Endothelial cell of umbilical vein (primary cell): ENCODE data around the gene RD3L. TPM values are rescaled to one million over a fixed set of nuclear protein-coding genes. Genes with fewer than 3 reads are reported as not detected.

Source experiments
- BruUV-seq: library from RNA; stranded (reverse); fragments of 400-500 nt; replicated peaks from 2 replicates; lab custom pipeline; 2021; lab: Mats Ljungman, UMichigan
- CTCF ChIA-PET: fragments of 300-600, 350-600 bp; sonication (Branson Sonifier 250); formaldehyde crosslinking; loops from one replicate; lab custom pipeline; 2021; ENCODE audit warnings: antibody characterized with exemption, inconsistent platforms; lab: Charles Lee
- POLR2A ChIA-PET: fragments of 300-600, 350-600 bp; sonication (Branson Sonifier 250); formaldehyde crosslinking; loops from one replicate; lab custom pipeline; 2021; ENCODE audit warnings: antibody characterized with exemption, inconsistent platforms; lab: Charles Lee
- DNase-seq: peaks from one replicate; pipeline ENCODE4 v3.0.0-alpha.2; 2011; ENCODE audit warnings: low read depth, low spot score
- FAIRE-seq: peaks from 2 replicates; lab custom pipeline; 2011; peaks lifted over from hg19 to GRCh38; lab: Jason Lieb, UNC
- H2AFZ ChIP-seq: 2 replicates; pipeline ENCODE4 v1.6.0; 2012; ENCODE audit warnings: low read depth, low read length, control low read depth, inconsistent platforms
- H3K27ac ChIP-seq: 2 replicates; pipeline ENCODE4 v1.5.1; 2011; ENCODE audit warnings: low read depth, mild to moderate bottlenecking, control low read depth, low read length, moderate library complexity; ENCODE audit not compliant: insufficient read depth
- H3K27me3 ChIP-seq, 2 experiments: 2 replicates each; pipeline versions ENCODE4 v1.6.0 to v1.6.1; 2011; ENCODE audit warnings: low read length in 2 of 2, mixed read lengths in 1 of 2; ENCODE audit not compliant: control insufficient read depth in 2 of 2, insufficient read depth in 2 of 2
- H3K36me3 ChIP-seq, 2 experiments: 2 replicates in 1 of 2; 3 replicates in 1 of 2; pipeline ENCODE4 v1.5.1; 2011; ENCODE audit warnings: low read length in 2 of 2, mild to moderate bottlenecking in 1 of 2, moderate library complexity in 1 of 2; ENCODE audit not compliant: control insufficient read depth in 2 of 2, insufficient read depth in 2 of 2; ENCODE audit errors: extremely low read depth in 1 of 2
- H3K4me1 ChIP-seq: 3 replicates; pipeline ENCODE4 v1.5.1; 2011; ENCODE audit warnings: mild to moderate bottlenecking, low read length; ENCODE audit not compliant: control insufficient read depth, insufficient read depth; ENCODE audit errors: extremely low read depth
- H3K4me2 ChIP-seq: 2 replicates; pipeline ENCODE4 v1.6.1; 2011; ENCODE audit warnings: low read length, control low read depth, mixed read lengths; ENCODE audit not compliant: insufficient read depth
- H3K4me3 ChIP-seq, 3 experiments: fragments of 200-600 bp in 1 of 3; sonication (generic), shearing (Covaris generic) in 1 of 3; replicated peaks in 1 of 3; 2 replicates each; pipeline ENCODE4 v1.5.1; 2011 to 2016; ENCODE audit warnings: control low read depth in 3 of 3, low read length in 3 of 3, mild to moderate bottlenecking in 2 of 3, inconsistent platforms in 1 of 3, low read depth in 1 of 3, moderate library complexity in 1 of 3; ENCODE audit not compliant: insufficient read depth in 1 of 3
- H3K79me2 ChIP-seq: 2 replicates; pipeline ENCODE4 v1.6.0; 2012; ENCODE audit warnings: low read length, inconsistent platforms; ENCODE audit not compliant: control insufficient read depth, insufficient read depth
- H3K9ac ChIP-seq: replicated peaks from 2 replicates; pipeline ENCODE3; 2011; ENCODE audit warnings: low read length, control low read depth; ENCODE audit not compliant: insufficient read depth; ENCODE audit errors: extremely low read depth
- H3K9me1 ChIP-seq: replicated peaks from 3 replicates; pipeline ENCODE4 v1.6.0; 2011; ENCODE audit warnings: mild to moderate bottlenecking, low read length; ENCODE audit not compliant: control insufficient read depth, insufficient read depth; ENCODE audit errors: extremely low read depth
- H3K9me3 ChIP-seq: replicated peaks from 2 replicates; pipeline ENCODE4 v1.5.1; 2012; ENCODE audit warnings: low read length, inconsistent platforms; ENCODE audit not compliant: control insufficient read depth, insufficient read depth
- H4K20me1 ChIP-seq: replicated peaks from 2 replicates; pipeline ENCODE3; 2011; ENCODE audit warnings: mild to moderate bottlenecking, low read length; ENCODE audit not compliant: control insufficient read depth, insufficient read depth; ENCODE audit errors: extremely low read depth
- EZH2 ChIP-seq: IDR thresholded peaks from 2 replicates; pipeline ENCODE4 v1.6.1; 2012; ENCODE audit warnings: borderline replicate concordance, low read depth, mild to moderate bottlenecking, moderate library complexity, low read length, inconsistent platforms; ENCODE audit not compliant: severe bottlenecking
- FOS ChIP-seq: IDR thresholded peaks from 2 replicates; pipeline ENCODE4 v1.6.1; 2011; ENCODE audit warnings: mild to moderate bottlenecking, low read length, moderate library complexity, borderline replicate concordance; ENCODE audit not compliant: insufficient read depth
- GATA2 ChIP-seq: IDR thresholded peaks from 2 replicates; pipeline ENCODE4 v1.7.0; 2011; ENCODE audit warnings: low read depth, mild to moderate bottlenecking, moderate library complexity, mixed read lengths, low read length; ENCODE audit not compliant: insufficient read length, insufficient read depth
- JUN ChIP-seq: IDR thresholded peaks from 2 replicates; pipeline ENCODE4 v1.6.1; 2011; ENCODE audit warnings: borderline replicate concordance, low read depth; ENCODE audit not compliant: insufficient read length, insufficient read depth
- MYC ChIP-seq: IDR thresholded peaks from one replicate; pipeline ENCODE4 v1.6.1; 2011; ENCODE audit warnings: mild to moderate bottlenecking, low read depth, low read length
- POLR2A ChIP-seq: IDR thresholded peaks from 2 replicates; pipeline ENCODE4 v1.6.1; 2012; ENCODE audit warnings: low read depth, mild to moderate bottlenecking, control low read depth, low read length
- POLR2AphosphoS5 ChIP-seq: IDR thresholded peaks from 2 replicates; pipeline ENCODE4 v1.6.1; 2012; ENCODE audit warnings: low read depth, mild to moderate bottlenecking, control low read depth, low read length, moderate library complexity; ENCODE audit not compliant: insufficient read depth
- dilution Hi-C: fragments of 300-500 bp; cut with MboI; formaldehyde crosslinking; loops from one replicate; pipeline ENCODE4 v1.15.0; 2019; ENCODE audit warnings: low sequenced_read_pairs; ENCODE audit not compliant: extremely low pct_ligation_motif_present
- intact Hi-C: fragments of 100-400 bp; cut with micrococcal nuclease; formaldehyde crosslinking; loops from one replicate; pipeline ENCODE4 v1.10.0; 2022
- polyA plus RNA-seq, 4 experiments: library from polyadenylated mRNA; depleted of rRNA in 3 of 4; stranded (reverse) in 3 of 4; unstranded in 1 of 4; fragments of >200 nt; gene quantifications; 2 replicates each; pipeline versions ENCODE4 v1.2.1 to v1.2.3, GENCODE V29; 2011 to 2012; ENCODE audit warnings: missing spikeins in 1 of 4
- total RNA-seq: library from RNA; stranded (reverse); gene quantifications from 2 replicates; pipeline ENCODE4 v1.2.3, GENCODE V29; 2021
- TF ChIP-seq, protein P1 (sequence below), 2 donors: IDR thresholded peaks; 1 replicate in 1 of 2; 2 replicates in 1 of 2; pipeline ENCODE4 v1.5.1; 2011; ENCODE audit warnings: low read length in 2 of 2, mild to moderate bottlenecking in 2 of 2, moderate library complexity in 2 of 2, control low read depth in 1 of 2, inconsistent platforms in 1 of 2, low read depth in 1 of 2; ENCODE audit not compliant: insufficient read depth in 1 of 2; ENCODE audit errors: extremely low read depth in 1 of 2
- TF ChIP-seq, protein P2 (sequence below): IDR thresholded peaks from 2 replicates; pipeline ENCODE4 v1.6.1; 2011; ENCODE audit not compliant: insufficient read depth, insufficient read length

Gene RD3L
- total and polyA plus RNA-seq, 2 donors (not counting 3 experiments of a cell fraction or from before 2014, with no cell fraction given) = not detected

DNA sequence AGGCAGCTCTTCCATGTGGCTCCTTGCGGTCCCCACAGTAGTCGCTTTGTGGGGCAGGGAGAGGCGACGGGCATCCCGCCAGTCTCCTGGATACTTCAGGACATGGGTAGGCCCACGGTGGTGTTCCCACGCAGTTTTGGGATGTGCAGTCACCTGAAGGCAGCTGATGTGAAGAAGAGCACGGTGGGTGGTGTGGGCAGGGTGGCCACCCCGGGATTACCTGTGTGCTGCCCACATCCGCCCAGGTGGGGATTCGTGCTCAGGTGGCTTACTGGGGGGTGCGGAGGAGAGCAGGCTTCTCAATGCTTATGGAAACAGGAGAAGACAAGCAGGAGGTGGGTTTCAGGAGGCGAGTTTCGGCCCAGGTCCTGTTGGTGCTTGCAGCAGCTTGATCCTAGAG, 42.5 kb downstream of the RD3L start:
- Histone ChIP-seq H3K9me1 (no peaks in the 10 kb centered on the region), H3K79me2 (no peaks in the 10 kb centered on the region), H2AFZ (no peak overlapping the region), H4K20me1 (no peaks in the 10 kb centered on the region), H3K4me1 (peaks cover 5% of the 10 kb centered on the region), H3K9ac (no peak overlapping the region), H3K36me3 (no peaks in the 10 kb centered on the region), H3K27me3 (no peaks in the 10 kb centered on the region), H3K27ac (no peak overlapping the region), H3K4me2 (no peak overlapping the region), H3K4me3 (no peak overlapping the region), H3K9me3 (no peaks in the 10 kb centered on the region)
- BruUV-seq = no TSS peak
- dilution Hi-C loops (no loop called here), intact Hi-C loops (loop anchor here (2.0 kb wide), 1 partner anchor 45 kb away; no protein-coding TSS in a partner anchor)
- no peak for DNase-seq
- POLR2A ChIA-PET = no interaction called here
- TF ChIP-seq, protein P1, sequence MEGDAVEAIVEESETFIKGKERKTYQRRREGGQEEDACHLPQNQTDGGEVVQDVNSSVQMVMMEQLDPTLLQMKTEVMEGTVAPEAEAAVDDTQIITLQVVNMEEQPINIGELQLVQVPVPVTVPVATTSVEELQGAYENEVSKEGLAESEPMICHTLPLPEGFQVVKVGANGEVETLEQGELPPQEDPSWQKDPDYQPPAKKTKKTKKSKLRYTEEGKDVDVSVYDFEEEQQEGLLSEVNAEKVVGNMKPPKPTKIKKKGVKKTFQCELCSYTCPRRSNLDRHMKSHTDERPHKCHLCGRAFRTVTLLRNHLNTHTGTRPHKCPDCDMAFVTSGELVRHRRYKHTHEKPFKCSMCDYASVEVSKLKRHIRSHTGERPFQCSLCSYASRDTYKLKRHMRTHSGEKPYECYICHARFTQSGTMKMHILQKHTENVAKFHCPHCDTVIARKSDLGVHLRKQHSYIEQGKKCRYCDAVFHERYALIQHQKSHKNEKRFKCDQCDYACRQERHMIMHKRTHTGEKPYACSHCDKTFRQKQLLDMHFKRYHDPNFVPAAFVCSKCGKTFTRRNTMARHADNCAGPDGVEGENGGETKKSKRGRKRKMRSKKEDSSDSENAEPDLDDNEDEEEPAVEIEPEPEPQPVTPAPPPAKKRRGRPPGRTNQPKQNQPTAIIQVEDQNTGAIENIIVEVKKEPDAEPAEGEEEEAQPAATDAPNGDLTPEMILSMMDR (IDR thresholded peaks at IDR 0.05; ENCODE audit: extremely low read depth in 1 of 2, insufficient read depth in 1 of 2, low read depth in 1 of 2, low read length in 2 of 2) = no peak
- TF ChIP-seq MYC (no peak), EZH2 (no peak), GATA2 (no peak), POLR2A (no peak), JUN (no peak), FOS (no peak), POLR2AphosphoS5 (no peak)
- TF ChIP-seq, protein P2, sequence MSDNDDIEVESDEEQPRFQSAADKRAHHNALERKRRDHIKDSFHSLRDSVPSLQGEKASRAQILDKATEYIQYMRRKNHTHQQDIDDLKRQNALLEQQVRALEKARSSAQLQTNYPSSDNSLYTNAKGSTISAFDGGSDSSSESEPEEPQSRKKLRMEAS = no peak
- CTCF ChIA-PET = interaction anchor here (0.6 to 3.7 kb wide), 18 partner anchors 10 to 448 kb away, joined by 3 to 81 read pairs (median 16); no protein-coding TSS in a partner anchor
- FAIRE-seq = no peak
